Subcutaneous adipose tissue (tissue), 4 donors: ENCODE results near the gene OAS2. TPM values are rescaled to one million over a fixed set of nuclear protein-coding genes. Genes with fewer than 3 reads are reported as not detected.

Source experiments
- total RNA-seq, 4 donors: library from RNA; depleted of rRNA; stranded (reverse); fragments of >200 nt; gene quantifications; one replicate each; pipeline ENCODE4 v1.1.0, GENCODE V29; 2016
- TF ChIP-seq, protein P1 (sequence below): fragments of 450-650 bp; IDR thresholded peaks from one replicate; pipeline ENCODE4 v1.5.1; 2016; ENCODE audit warnings: low read depth, mild to moderate bottlenecking, control low read depth, antibody characterized with exemption, moderate library complexity

Gene OAS2
- total RNA-seq, 4 donors from 2014 or later: 9.5 to 19.7 (median 12.3) TPM

DNA sequence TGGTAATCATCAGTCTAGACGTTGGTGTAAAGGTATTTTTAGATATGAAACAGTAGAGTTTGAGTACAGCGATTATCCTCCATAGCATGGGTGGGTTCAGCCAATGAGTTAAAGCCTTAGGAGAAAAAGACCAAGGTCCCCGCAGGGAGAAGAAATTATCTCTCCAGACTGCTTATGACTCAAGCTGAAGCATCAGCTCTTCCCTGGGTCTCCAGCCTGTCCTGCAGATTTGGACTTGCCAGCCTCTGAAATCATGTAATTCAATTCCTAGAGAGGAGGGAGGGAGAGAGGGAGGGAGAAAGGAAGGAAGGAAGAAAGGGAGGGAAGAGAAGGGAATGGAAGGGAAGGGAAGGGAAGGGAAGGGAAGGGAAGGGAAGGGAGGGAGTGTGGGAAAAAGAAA, 66.2 kb downstream of the OAS2 start:
- TF ChIP-seq, protein P1, sequence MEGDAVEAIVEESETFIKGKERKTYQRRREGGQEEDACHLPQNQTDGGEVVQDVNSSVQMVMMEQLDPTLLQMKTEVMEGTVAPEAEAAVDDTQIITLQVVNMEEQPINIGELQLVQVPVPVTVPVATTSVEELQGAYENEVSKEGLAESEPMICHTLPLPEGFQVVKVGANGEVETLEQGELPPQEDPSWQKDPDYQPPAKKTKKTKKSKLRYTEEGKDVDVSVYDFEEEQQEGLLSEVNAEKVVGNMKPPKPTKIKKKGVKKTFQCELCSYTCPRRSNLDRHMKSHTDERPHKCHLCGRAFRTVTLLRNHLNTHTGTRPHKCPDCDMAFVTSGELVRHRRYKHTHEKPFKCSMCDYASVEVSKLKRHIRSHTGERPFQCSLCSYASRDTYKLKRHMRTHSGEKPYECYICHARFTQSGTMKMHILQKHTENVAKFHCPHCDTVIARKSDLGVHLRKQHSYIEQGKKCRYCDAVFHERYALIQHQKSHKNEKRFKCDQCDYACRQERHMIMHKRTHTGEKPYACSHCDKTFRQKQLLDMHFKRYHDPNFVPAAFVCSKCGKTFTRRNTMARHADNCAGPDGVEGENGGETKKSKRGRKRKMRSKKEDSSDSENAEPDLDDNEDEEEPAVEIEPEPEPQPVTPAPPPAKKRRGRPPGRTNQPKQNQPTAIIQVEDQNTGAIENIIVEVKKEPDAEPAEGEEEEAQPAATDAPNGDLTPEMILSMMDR: no peak

DNA sequence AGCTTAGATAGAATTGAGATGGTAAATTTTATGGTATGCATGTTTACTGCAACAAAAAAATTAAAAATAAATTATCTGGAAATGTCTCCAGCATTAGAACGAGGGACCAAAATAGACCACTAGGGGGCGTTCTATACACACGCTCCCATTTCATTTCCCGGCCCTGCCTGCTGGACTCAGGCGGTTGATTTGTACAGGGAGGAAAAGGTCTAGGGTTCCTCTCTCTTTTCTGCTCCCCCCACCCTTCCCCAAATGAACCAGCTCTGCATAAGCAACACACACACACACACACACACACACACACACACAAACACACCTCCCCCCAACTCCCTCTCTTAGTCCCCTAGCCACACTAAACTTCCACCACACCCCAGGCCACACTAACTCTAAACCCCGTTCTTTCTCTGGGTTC, 70.4 kb downstream of the OAS2 start:
- TF ChIP-seq, protein P1: no peak

DNA sequence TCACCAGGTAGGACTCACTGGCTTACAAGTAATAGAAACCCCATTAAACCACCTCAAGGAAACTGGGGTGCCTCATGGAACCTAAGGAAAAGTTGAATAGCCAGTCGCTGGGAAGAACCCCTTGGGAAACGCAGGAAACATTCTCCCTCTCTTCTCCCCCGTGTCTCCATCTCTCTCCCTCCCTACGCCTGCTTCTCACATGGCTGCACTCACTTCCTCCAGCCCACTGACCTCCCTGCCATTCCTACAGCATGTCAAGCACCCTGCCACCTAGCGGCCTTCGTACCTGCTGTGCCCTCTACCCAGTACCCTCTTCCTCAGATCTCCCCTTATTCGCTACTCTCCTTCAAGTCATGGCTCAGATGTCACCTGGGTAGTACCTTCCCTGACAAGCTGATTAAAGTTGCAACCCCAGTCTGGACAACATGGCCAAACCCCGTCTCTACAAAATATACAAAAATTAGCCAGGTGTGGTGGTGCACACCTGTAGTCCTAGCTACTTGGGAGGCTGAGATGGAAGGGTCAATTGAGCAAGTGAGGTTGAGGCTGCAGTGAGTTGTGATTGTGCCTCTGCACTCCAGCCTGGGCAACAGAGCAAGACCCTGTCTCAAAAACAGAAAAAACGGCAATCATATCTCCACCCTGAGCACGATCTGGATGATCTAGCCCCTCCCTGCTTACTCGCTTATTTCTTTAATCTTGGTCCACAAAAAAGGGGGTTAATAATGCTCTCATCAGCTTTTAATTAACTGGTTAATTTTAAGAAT, 71.8 kb downstream of the OAS2 start:
- TF ChIP-seq, protein P1: no peak

DNA sequence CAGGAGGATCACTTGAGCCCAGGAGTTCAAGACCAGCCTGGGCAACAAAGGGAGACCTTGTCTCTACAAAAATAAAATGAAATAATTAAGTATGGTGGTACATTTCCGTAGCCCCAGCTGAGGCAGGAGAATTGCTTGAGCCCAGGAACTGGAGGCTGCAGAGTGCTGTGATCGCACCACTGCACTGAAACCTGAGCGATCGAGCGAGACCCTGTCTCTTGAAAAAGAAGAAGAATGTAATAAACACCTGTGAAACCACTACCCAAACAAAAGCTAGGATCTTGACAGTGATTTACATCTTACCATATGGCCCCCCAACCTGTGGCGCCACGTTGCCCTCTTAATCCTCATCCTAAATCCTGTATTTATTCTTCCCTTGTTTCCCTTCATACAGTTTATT, 72.5 kb downstream of the OAS2 start:
- TF ChIP-seq, protein P1: no peak

DNA sequence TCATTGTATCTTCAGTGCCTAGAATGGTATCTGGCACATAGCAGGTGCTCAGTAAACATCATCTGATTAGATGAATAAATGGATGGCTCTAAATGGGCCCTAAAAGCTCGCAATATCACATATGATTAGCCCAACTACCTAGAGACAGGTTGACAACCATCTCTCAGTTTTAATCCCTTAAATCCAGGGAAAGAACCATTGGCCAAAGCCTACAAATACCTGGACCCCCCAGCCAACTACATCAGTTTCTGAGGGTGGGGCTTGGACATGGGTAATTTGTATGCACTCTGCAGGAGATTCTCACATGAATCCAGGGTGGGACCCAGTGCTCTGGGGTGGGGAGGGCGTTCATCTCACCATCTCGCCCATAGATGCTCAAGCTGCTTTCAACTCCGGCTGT, 73.4 kb downstream of the OAS2 start:
- TF ChIP-seq, protein P1: no peak

DNA sequence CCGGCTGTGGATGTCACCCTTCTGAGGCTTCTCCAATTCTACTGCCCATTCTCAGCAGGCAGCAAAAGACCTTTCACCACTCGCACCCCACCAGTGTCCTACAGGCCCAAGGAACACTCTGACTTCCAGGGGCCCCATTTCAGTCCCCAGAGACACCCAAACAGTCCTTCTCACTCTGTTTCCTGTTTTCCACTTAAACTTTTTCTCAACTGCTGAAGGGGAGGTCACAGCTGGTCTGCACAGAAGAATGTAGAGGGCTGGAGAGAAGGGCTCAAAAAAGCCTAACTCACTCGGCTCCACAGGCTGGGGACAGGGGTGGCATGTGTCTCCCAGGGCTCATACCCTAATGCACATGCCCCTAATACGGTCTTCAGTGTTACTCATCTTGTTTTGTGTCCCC, 74.0 kb downstream of the OAS2 start:
- TF ChIP-seq, protein P1: no peak

DNA sequence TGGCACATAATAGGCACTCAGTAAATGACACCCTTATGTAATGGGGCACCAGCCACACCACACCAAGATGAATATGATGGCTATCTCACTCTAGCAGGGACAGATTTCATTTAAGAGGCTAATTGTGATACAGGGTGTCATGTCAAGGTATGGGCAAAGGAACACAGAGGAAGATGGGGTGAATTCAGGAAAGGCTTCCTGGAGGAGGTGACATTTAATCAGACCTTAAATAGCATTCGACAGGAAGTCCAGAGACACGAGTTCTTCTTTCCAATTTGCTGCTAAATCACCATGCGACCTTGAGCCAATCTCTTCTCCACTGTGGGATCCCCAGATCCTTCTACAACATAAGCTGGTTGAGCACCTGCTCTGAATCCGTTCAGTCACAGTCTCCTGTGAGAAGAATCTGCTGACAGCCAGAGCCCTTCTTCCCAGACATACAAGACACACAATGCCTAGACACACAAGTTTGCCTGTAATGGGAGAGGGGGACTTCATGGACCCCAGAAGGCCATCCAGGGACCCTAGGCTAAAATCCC, 76.7 kb downstream of the OAS2 start:
- TF ChIP-seq, protein P1: no peak
